PC-9 (cell line): ENCODE data around the gene CACNA1G.

ENCODE experiments used
- CTCF ChIP-seq: fragments of 200-600 bp; sonication (generic); conservative IDR thresholded peaks from 2 replicates; pipeline ENCODE4 v1.6.1; 2017; ENCODE audit warnings: mixed run types, antibody characterized with exemption, mild to moderate bottlenecking, moderate library complexity
- EZH2 ChIP-seq: fragments of 200-600 bp; sonication (generic); IDR thresholded peaks from 2 replicates; pipeline ENCODE4 v1.8.0; 2017; ENCODE audit warnings: antibody characterized with exemption, low read depth

GRCh38 chr17:50518384-50519023 is 42.0 kb upstream of the CACNA1G start:
- no peak for TF ChIP-seq CTCF
- TF ChIP-seq EZH2: no peak
